ENCODE measurements around the gene CDK10. TPM values are rescaled to one million over a fixed set of nuclear protein-coding genes. Genes with fewer than 3 reads are reported as not detected.
"Not testable (repeated sequence)": the region's sequence is repeated elsewhere in the genome, so short reads cannot be mapped to it uniquely, and the experiment has no call there.

CDK10 gene
- total RNA-seq, 1 experiment from 2014 or later, result 11.9 TPM

DNA sequence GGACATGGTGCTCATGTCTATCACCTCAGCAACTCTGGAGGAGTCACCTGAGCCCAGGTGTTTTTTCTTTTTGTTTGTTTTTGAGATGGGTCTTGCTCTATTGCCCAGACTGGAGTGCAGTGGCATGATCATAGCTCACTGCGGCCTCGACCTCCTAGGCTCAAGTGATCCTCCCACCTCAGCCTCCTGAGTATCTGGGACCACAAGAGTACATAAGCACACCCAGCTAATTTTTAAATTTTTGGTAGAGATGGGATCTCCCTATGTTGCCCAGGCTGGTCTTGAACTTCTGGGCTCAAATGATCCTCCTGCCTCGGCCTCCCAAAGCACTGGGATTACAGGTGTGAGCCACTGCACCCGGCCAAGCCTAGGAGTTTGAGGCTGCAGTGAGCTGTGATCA, 3.1 kb downstream of the CDK10 start:
- not testable (repeated sequence) for H3K9me3 ChIP-seq, H3K36me3 ChIP-seq, H3K27me3 ChIP-seq, H3K4me3 ChIP-seq, DNase-seq

DNA sequence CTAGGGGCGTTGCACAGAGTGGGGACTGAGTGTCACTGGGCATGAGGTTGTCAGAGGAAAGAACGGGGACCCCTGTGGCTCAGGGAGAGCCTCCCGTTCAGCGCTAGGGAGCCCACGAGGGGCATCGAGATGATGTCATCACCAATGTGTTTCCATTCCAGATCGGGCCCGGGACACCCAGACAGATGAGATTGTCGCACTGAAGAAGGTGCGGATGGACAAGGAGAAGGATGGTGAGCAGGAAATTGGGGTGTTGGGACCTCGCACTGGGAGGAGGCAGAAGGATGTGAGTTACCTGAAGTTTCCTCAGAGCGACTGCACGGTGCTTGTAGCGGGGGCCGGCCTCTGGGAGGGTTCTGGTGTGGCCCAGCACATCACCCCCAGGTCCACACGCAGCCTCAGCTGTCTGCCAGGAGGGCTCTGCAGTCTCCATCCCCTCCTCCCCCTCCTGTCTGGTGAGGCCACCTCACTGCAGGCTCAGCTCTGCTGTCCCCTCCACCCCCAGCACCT, 4.0 kb downstream of the CDK10 start:
- Histone ChIP-seq H3K9me3 (no peaks in the 10 kb centered on the region), H3K4me3 (no peak overlapping the region), H3K27me3 (no peaks in the 10 kb centered on the region), H3K36me3 (peaks cover 2% of the 10 kb centered on the region)
- no peak for DNase-seq

DNA sequence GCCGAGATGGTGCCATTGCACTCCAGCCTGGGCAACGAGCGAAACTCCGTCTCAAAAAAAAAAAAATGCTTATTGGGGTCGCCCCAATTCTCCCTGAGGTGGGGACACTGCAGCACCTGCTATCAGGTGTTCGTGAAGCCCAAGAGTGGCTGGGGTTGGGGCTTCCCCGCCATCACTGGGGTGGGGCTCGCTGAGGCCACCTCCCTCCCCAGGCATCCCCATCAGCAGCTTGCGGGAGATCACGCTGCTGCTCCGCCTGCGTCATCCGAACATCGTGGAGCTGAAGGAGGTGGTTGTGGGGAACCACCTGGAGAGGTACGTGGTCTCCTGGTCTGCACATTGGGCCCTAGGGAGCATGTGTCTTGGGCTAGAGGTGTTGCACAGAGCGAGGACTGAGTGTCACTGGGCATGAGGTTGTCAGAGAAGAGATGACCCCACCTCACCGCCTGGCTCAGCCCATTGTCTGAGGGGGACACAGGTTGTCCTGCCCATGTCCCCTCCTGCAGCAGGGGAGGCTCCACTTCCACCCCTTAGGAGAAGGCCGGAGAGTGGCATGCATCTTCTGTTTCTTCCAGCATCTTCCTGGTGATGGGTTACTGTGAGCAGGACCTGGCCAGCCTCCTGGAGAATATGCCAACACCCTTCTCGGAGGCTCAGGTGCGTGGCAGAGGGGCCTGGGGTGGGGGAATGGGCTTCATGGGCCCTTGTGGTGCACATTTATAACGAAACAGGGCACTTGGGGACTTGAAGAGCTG, 4.9 kb downstream of the CDK10 start:
- Histone ChIP-seq H3K9me3 (no peaks in the 10 kb centered on the region), H3K27me3 (no peaks in the 10 kb centered on the region), H3K4me3 (no peak overlapping the region), H3K36me3 (peaks cover 2% of the 10 kb centered on the region)
- no peak for DNase-seq

GRCh38 chr16:89691986-89692569, 5.6 kb downstream of the CDK10 start:
- H3K27me3 ChIP-seq, result no peaks in the 10 kb centered on the region
- H3K4me3 ChIP-seq, result no peak overlapping the region
- H3K9me3 ChIP-seq, result no peaks in the 10 kb centered on the region
- H3K36me3 ChIP-seq, result peaks cover 2% of the 10 kb centered on the region
- no peak for DNase-seq

DNA sequence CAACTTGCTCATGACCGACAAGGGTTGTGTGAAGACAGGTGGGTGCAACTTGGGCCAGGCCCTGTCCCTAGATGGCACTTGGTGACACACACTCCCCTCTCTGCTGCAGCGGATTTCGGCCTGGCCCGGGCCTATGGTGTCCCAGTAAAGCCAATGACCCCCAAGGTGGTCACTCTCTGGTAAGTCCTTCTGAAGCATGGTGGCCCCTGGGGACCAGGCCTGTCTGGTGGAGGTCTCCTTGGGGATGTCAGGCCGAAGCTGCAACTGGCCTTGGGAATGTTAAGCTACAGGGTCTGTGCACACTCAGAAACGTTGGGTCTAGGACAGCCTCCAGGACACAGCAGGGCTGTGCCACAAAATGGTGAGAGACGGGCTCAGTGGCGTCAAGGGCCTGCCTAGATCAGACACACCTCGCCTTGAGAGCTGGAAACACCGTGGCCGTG, 6.8 kb downstream of the CDK10 start:
- Histone ChIP-seq H3K36me3 (peaks cover 2% of the 10 kb centered on the region), H3K4me3 (no peak overlapping the region)

GRCh38 chr16:89693931-89694783, 7.7 kb downstream of the CDK10 start:
- DNase-seq, result no peak
- no peak overlapping the region for H3K4me3 ChIP-seq
- H3K9me3 ChIP-seq, result no peaks in the 10 kb centered on the region
- no peaks in the 10 kb centered on the region for H3K27me3 ChIP-seq
- peaks cover 2% of the 10 kb centered on the region; the same call in 1 of the 2 replicates for H3K36me3 ChIP-seq

More for the DNA sequence above, 6.8 kb downstream of the CDK10 start:
- DNase-seq, result no peak
- no peaks in the 10 kb centered on the region for H3K9me3 ChIP-seq
- no peaks in the 10 kb centered on the region for H3K27me3 ChIP-seq

DNA sequence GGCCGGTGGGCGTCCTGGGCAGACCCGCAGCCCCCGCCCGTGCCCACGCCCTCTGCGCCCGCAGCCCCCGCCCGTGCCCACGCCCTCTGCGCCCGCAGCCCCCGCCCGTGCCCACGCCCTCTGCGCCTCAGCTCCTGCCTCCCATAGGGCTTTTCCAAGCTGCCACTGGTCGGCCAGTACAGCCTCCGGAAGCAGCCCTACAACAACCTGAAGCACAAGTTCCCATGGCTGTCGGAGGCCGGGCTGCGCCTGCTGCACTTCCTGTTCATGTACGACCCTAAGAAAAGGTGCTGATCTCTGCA, 8.2 kb downstream of the CDK10 start:
- DNase-seq, H3K27me3 ChIP-seq, H3K4me3 ChIP-seq, H3K9me3 ChIP-seq, H3K36me3 ChIP-seq: not testable (repeated sequence)

DNA sequence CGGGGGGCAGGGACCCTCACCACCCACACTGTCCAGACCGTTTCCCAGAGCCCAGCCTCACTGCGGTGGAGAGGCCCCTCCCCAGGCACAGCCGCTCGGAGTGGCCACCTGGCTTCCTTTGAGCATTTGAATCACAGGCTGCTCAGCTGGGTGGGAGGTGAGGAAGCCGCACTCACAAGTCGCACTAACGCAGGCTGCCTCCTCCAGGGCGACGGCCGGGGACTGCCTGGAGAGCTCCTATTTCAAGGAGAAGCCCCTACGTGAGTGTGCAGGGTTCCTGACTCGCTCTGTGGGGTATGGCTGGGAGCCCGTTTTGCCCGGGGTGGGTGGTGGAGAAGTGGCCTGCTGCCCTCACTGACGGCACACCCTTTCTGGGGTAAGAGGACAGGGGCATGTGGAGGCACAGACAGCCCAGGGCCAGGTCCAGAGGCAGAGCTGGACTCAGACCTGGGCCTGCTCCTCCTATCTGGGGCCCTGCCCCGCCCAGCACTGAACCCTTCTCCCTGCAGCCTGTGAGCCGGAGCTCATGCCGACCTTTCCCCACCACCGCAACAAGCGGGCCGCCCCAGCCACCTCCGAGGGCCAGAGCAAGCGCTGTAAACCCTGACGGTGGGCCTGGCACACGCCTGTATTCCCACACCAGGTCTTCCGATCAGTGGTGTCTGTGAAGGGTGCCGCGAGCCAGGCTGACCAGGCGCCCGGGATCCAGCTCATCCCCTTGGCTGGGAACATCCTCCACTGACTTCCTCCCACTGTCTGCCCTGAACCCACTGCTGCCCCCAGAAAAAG, 8.8 kb downstream of the CDK10 start:
- Histone ChIP-seq H3K27me3 (no peaks in the 10 kb centered on the region), H3K36me3 (peaks cover 2% of the 10 kb centered on the region; the same call in 1 of the 2 replicates), H3K4me3 (no peak overlapping the region), H3K9me3 (no peaks in the 10 kb centered on the region)
- DNase-seq, result no peak

DNA sequence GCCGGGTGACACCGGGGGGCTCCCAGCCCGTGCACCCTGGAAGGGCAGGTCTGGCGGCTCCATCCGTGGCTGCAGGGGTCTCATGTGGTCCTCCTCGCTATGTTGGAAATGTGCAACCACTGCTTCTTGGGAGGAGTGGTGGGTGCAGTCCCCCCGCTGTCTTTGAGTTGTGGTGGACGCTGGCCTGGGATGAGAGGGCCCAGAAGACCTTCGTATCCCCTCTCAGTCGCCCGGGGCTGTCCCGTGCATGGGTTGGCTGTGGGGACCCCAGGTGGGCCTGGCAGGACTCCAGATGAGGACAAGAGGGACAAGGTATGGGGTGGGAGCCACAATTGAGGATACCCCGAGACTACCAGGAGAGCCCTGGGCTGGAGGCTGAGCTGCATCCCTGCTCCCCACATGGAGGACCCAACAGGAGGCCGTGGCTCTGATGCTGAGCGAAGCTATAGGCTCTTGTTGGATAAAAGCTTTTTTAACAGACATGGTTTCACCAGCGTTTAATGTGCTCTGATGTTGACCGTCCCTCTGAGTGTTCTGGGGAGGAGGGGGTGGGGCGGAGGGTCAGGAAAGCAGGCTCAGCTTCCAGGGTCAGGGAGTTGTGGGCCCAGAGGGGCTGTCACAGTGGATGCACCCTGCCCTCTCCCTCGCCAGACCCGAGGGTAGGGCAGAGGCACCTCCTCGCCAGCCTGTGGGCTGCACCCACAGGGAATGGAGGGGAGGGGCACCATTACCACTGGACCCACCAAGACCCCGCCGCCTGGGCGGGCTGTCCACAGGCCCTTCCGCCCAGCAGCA, 9.6 kb downstream of the CDK10 start:
- DNase-seq, result no peak
- H3K9me3 ChIP-seq, result no peaks in the 10 kb centered on the region
- H3K27me3 ChIP-seq, result no peaks in the 10 kb centered on the region
- H3K4me3 ChIP-seq, result no peak overlapping the region
- H3K36me3 ChIP-seq, result peaks cover 2% of the 10 kb centered on the region; the same call in 1 of the 2 replicates

GRCh38 chr16:89696670-89697128, 10.2 kb downstream of the CDK10 start:
- no peak for DNase-seq
- Histone ChIP-seq H3K27me3 (no peaks in the 10 kb centered on the region), H3K9me3 (no peaks in the 10 kb centered on the region), H3K36me3 (no peaks in the 10 kb centered on the region; the same call in 1 of the 2 replicates), H3K4me3 (no peak overlapping the region)

GRCh38 chr16:89697161-89697615, 10.7 kb downstream of the CDK10 start:
- no peak for DNase-seq
- H3K27me3 ChIP-seq, result no peaks in the 10 kb centered on the region
- H3K4me3 ChIP-seq, result no peak overlapping the region
- H3K9me3 ChIP-seq, result no peaks in the 10 kb centered on the region
- no peaks in the 10 kb centered on the region; the same call in 1 of the 2 replicates for H3K36me3 ChIP-seq

- no peaks in the 10 kb centered on the region; the same call in 1 of the 2 replicates for H3K36me3 ChIP-seq
- no peaks in the 10 kb centered on the region for H3K9me3 ChIP-seq
- H3K4me3 ChIP-seq, result no peak overlapping the region
- no peak for DNase-seq
- no peaks in the 10 kb centered on the region for H3K27me3 ChIP-seq
Observed at GRCh38 chr16:89697616-89698331, 11.3 kb downstream of the CDK10 start.

DNA sequence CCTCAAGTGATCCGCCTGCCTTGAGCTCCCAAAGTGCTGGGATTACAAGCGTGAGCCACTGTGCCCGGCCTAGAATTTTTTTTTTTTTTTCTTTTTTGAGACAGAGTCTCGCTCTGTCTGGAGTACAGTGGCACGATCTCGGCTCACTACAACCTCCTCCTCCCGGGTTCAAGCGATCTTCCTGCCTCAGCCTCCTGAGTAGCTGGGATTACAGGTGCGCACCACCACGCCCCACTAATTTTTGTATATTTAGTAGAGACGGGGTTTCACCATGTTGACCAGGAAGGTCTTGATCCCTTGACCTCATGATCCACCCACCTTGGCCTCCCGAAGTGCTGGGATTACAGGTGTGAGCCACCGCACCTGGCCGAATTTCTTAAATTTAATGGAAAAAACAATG, 12.2 kb downstream of the CDK10 start:
- not testable (repeated sequence) for DNase-seq, H3K36me3 ChIP-seq, H3K27me3 ChIP-seq, H3K4me3 ChIP-seq, H3K9me3 ChIP-seq

DNA sequence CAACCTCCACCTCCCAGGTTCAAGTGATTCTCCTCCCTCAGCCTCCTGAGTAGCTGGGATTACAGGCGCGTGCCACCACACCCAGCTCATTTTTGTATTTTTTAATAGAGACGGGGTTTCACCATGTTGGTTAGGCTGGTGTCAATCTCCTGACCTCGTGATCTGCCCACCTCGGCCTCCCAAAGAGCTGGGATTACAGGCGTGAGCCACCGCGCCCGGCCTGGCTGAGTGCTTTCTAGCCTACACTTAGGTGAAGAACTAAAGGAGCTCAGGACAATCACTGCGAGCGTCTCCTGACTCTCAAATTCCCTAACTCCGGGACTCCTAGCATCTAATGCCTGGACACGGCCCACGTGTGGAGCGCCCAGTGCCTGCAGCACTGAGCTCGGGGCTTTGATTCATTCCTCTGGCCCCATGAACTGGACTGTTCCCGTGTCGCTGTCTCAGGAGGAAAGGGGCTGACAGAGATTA, 13.2 kb downstream of the CDK10 start:
- not testable (repeated sequence) for H3K36me3 ChIP-seq, H3K27me3 ChIP-seq, H3K4me3 ChIP-seq, DNase-seq, H3K9me3 ChIP-seq

- Histone ChIP-seq H3K36me3 (no peaks in the 10 kb centered on the region), H3K9me3 (no peaks in the 10 kb centered on the region), H3K4me3 (peak overlapping the region; percentile 58), H3K27me3 (no peaks in the 10 kb centered on the region)
- DNase-seq, result peak; percentile 96
Observed at GRCh38 chr16:89700100-89700648, 13.7 kb downstream of the CDK10 start.
